Upper lobe of left lung (tissue), 6 donors: ENCODE measurements around the gene FBXW5. TPM values are rescaled to one million over a fixed set of nuclear protein-coding genes. Genes with fewer than 3 reads are reported as not detected.

Source experiments
- ATAC-seq, 2 donors: fragments of 200-7000 bp; cut with Tn5 transposase; one replicate each; pipeline ENCODE4 v1.9.1; 2022; ENCODE audit warnings: mild to moderate bottlenecking in 2 of 2, moderate library complexity in 2 of 2; ENCODE audit not compliant: low FRiP score in 2 of 2
- DNase-seq, 2 donors: peaks; one replicate each; pipeline ENCODE4 v3.0.0-alpha.2; 2019 to 2020
- H3K27ac ChIP-seq, 4 donors: fragments of 200-600 bp; sonication (generic); one replicate each; pipeline ENCODE4 v1.5.1; 2016 to 2019
- H3K27me3 ChIP-seq, 4 donors: fragments of 200-600 bp; sonication (generic); one replicate each; pipeline ENCODE4 v1.5.1; 2017 to 2019
- H3K36me3 ChIP-seq, 4 donors: fragments of 200-600 bp; sonication (generic); one replicate each; pipeline ENCODE4 v1.5.1; 2016 to 2019
- H3K4me1 ChIP-seq, 4 donors: fragments of 200-600 bp; sonication (generic); one replicate each; pipeline ENCODE4 v1.5.1; 2018 to 2019
- H3K4me3 ChIP-seq, 4 donors: fragments of 200-600 bp; sonication (generic); one replicate each; pipeline ENCODE4 v1.5.1; 2017 to 2019; ENCODE audit warnings: mild to moderate bottlenecking in 2 of 4, moderate library complexity in 1 of 4
- H3K9me3 ChIP-seq, 4 donors: fragments of 200-600 bp; sonication (generic); one replicate each; pipeline ENCODE4 v1.5.1; 2018 to 2019
- EP300 ChIP-seq, 4 donors: sonication (generic); formaldehyde crosslinking; IDR thresholded peaks; one replicate each; pipeline ENCODE4 v1.5.1; 2017; ENCODE audit warnings: antibody characterized with exemption in 4 of 4, control low read depth in 2 of 4
- POLR2A ChIP-seq, 4 donors: fragments of 450-650 bp; IDR thresholded peaks; one replicate each; pipeline ENCODE4 v1.5.1; 2016 to 2017; ENCODE audit warnings: antibody characterized with exemption in 4 of 4, mild to moderate bottlenecking in 2 of 4
- POLR2AphosphoS5 ChIP-seq, 2 donors: sonication (generic); formaldehyde crosslinking; IDR thresholded peaks; one replicate each; pipeline ENCODE4 v1.5.1; 2017; ENCODE audit warnings: antibody characterized with exemption in 2 of 2
- WGBS, 2 donors: methylation state at CpG; one replicate each; pipeline ENCODE4 v1.1.5; 2017 to 2018; 5-methylcytosine and 5-hydroxymethylcytosine counted together
- total RNA-seq, 6 donors: library from RNA; depleted of rRNA in 4 of 6; stranded (reverse); fragments of >200 nt in 4 of 6; gene quantifications; one replicate each; pipeline versions ENCODE4 v1.1.0 to v1.2.1, GENCODE V29; 2016 to 2021
- TF ChIP-seq, protein P1 (sequence below), 6 experiments: fragments of 450-650 bp in 4 of 6; fragments of 200-600 bp in 2 of 6; sonication (generic) in 2 of 6; IDR thresholded peaks; one replicate each; pipeline ENCODE4 v1.5.1; 2016 to 2019; ENCODE audit warnings: antibody characterized with exemption in 6 of 6
- donor health status: DM: no; HTN: no; CAD: no; lungs with moderate emphysema.
- donor health status: DM: no; HTN: yes; CAD: no; lungs with severe emphysema.

FBXW5 gene
- total RNA-seq, 6 donors from 2014 or later: 93.3 to 191 (median 153) TPM

DNA sequence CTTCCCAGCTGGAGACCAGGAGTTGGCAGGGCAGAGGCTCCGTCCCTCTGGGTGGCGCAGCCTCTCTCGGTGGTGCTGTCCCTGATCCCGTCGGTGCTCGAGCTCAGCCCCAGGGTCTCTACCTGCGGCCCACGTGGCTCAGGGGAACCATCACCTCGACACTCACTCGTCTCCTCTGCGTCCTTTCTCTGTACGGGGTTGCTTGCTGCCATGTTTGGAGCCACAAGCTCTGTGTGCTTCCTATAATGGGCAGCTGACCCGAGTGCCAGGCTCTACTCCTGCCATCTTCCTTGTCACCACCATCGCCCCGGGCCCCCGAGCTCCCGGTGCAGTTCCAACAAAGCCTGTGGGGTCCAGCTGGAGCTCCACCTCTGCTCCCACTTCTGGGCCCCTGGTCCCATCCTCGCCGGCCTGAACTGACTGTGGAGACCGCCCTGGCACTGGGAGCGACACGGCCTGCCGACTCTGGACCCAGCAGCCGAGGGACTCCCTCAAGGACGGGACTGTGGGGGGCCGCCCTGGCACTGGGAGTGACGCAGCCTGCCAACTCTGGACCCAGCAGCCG, 5.0 kb downstream of the FBXW5 start:
- H3K4me1 ChIP-seq: peaks cover 9 to 20% (median 11%) of the 10 kb centered on the region in 4 donors
- 91 to 92% methylated on average over 16 to 20 of the region's 28 CpGs for WGBS, 2 donors
- no peak overlapping the region for H3K4me3 ChIP-seq
- H3K36me3 ChIP-seq: peaks cover 18 to 45% (median 40%) of the 10 kb centered on the region in 4 donors
- no peak for TF ChIP-seq POLR2AphosphoS5 (IDR thresholded peaks at IDR 0.05)
- TF ChIP-seq POLR2A (IDR thresholded peaks at IDR 0.05): no peak
- TF ChIP-seq, protein P1, sequence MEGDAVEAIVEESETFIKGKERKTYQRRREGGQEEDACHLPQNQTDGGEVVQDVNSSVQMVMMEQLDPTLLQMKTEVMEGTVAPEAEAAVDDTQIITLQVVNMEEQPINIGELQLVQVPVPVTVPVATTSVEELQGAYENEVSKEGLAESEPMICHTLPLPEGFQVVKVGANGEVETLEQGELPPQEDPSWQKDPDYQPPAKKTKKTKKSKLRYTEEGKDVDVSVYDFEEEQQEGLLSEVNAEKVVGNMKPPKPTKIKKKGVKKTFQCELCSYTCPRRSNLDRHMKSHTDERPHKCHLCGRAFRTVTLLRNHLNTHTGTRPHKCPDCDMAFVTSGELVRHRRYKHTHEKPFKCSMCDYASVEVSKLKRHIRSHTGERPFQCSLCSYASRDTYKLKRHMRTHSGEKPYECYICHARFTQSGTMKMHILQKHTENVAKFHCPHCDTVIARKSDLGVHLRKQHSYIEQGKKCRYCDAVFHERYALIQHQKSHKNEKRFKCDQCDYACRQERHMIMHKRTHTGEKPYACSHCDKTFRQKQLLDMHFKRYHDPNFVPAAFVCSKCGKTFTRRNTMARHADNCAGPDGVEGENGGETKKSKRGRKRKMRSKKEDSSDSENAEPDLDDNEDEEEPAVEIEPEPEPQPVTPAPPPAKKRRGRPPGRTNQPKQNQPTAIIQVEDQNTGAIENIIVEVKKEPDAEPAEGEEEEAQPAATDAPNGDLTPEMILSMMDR (IDR thresholded peaks at IDR 0.05): no peak
- no peak for TF ChIP-seq EP300 (IDR thresholded peaks at IDR 0.05)
- no peaks in the 10 kb centered on the region for H3K9me3 ChIP-seq
- H3K27me3 ChIP-seq: no peaks in the 10 kb centered on the region
- H3K27ac ChIP-seq: no peak overlapping the region
- ATAC-seq (no peak), DNase-seq (peak; percentile 19 to 66)

DNA sequence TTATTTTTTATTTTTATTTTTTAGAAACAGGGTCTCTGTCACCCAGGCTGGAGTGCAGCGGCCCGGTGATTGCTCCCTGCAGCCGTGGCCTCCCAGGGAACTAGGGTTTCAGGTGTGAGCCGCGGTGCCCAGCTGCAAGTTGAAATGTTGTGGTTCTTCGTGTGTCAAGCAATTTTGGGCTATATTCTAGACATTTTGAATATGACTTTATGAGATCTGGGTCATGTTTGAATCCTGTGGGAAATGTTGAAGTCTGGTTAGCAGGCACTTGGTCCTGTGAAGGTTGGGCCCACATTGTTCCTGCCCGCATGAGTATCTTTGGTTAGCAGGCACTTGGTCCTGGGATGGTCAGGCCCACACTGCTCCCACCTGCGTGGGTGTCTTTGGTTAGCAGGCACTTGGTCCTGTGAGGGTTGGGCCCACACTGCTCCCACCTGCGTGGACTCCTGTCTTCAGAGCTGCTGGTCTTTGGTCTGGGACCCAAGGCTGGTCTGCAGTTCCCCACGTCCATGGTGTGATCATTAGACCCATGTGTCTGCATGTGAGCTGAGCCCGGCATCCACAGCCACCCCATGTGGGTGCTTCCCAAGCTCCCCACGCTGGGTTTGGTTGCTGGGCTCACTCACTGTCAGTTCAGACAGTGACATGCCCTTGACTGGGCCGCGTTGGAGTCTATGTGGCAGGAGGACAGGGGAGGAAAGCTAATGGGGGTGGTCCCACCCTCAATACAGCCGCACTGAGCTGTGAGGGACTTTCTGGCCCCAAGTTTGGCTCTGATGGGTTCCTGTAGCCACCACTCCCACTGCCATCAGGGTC, 7.1 kb downstream of the FBXW5 start:
- Histone ChIP-seq H3K4me1 (peaks cover 0 to 6% (median 0%) of the 10 kb centered on the region in 4 donors), H3K27ac (no peak overlapping the region), H3K9me3 (no peaks in the 10 kb centered on the region), H3K27me3 (no peaks in the 10 kb centered on the region), H3K4me3 (no peak overlapping the region), H3K36me3 (peaks cover 18 to 38% (median 33%) of the 10 kb centered on the region in 4 donors)
- ATAC-seq (no peak), DNase-seq (peak in 1 of 2 donors; percentile 12)
- TF ChIP-seq, protein P1 (IDR thresholded peaks at IDR 0.05): no peak
- TF ChIP-seq EP300 (IDR thresholded peaks at IDR 0.05) (no peak), POLR2AphosphoS5 (IDR thresholded peaks at IDR 0.05) (no peak), POLR2A (IDR thresholded peaks at IDR 0.05) (no peak)
- WGBS, 2 donors: 90 to 92% methylated on average over 8 to 15 of the region's 15 CpGs

DNA sequence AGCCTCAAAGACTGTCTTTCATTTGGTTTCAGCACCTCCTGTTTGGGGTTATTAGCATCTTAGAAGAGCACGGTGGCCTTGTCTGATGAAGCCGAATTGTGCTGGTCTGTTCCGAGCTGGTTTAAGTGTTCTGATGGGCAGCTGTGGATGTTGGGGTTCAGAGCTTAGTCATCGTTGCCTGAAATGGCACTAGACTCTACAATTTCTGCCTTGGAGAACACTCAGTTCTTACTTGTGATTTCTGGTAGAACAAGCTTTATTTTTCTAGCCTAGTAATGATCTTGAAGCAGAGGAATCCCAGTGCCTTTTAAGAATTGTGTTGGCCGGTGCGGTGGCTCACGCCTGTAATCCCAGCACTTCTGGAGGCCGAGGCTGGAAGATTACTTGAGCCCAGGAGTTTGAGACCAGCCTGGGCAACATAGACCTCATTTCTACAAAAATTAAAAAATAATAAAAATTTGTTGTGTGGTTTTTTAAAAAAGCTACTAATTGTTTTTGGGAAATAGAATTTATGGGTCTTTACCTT, 7.8 kb downstream of the FBXW5 start:
- Histone ChIP-seq H3K36me3 (peaks cover 12 to 31% (median 26%) of the 10 kb centered on the region in 4 donors), H3K27me3 (no peaks in the 10 kb centered on the region), H3K4me3 (no peak overlapping the region), H3K27ac (no peak overlapping the region), H3K4me1 (no peaks in the 10 kb centered on the region), H3K9me3 (no peaks in the 10 kb centered on the region)
- 90 to 100% methylated on average over 8 of the region's 8 CpGs for WGBS, 2 donors
- TF ChIP-seq EP300 (IDR thresholded peaks at IDR 0.05) (no peak), POLR2AphosphoS5 (IDR thresholded peaks at IDR 0.05) (no peak), POLR2A (IDR thresholded peaks at IDR 0.05) (no peak)
- TF ChIP-seq, protein P1 (IDR thresholded peaks at IDR 0.05): no peak
- ATAC-seq (no peak), DNase-seq (no peak)

DNA sequence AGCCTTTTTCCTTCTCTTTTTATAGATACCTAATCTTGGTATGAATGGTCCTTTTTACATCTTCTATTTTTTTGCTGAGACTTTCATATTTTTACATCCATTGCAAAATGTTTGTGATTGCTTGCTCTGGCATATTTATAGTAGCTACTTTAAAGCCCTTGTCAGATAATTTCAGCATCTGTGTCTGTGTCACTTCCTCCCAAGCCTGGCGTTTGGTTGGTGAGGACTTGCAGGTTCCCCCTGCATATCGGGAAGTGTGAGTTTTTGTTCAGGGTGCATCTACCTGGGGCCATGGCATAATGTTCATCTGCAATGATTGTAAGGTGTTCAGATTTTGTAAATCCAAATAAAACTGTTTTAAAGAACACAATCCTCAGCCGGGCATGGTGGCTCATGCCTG, 8.9 kb downstream of the FBXW5 start:
- DNase-seq: no peak
- Histone ChIP-seq H3K36me3 (peaks cover 2 to 21% (median 16%) of the 10 kb centered on the region in 4 donors), H3K27me3 (no peaks in the 10 kb centered on the region), H3K4me3 (no peak overlapping the region), H3K4me1 (no peaks in the 10 kb centered on the region), H3K27ac (no peak overlapping the region), H3K9me3 (no peaks in the 10 kb centered on the region)
- TF ChIP-seq POLR2A (IDR thresholded peaks at IDR 0.05): no peak
- TF ChIP-seq EP300 (IDR thresholded peaks at IDR 0.05): no peak
- TF ChIP-seq POLR2AphosphoS5 (IDR thresholded peaks at IDR 0.05): no peak
- TF ChIP-seq, protein P1 (IDR thresholded peaks at IDR 0.05): no peak
- WGBS, 2 donors: 69 to 85% methylated on average over 3 of the region's 3 CpGs
- no peak for ATAC-seq
